ENCODE data around the gene CNIH3. TPM values are rescaled to one million over a fixed set of nuclear protein-coding genes. Genes with fewer than 3 reads are reported as not detected.

CNIH3 gene
- polyA plus RNA-seq, 1 donor from 2014 or later, result 4.0 TPM

Other genes starting within 250 kb of the CNIH3 start
- 34.3 TPM for gene WDR26, start 181.5 kb upstream of the CNIH3 start, polyA plus RNA-seq (ENCODE audit: insufficient read depth, low read depth, low replicate concordance)